ENCODE results near the gene ALK. TPM values are rescaled to one million over a fixed set of nuclear protein-coding genes. Genes with fewer than 3 reads are reported as not detected.

Gene ALK
- total RNA-seq, 1 experiment from 2014 or later, result not detected

DNA sequence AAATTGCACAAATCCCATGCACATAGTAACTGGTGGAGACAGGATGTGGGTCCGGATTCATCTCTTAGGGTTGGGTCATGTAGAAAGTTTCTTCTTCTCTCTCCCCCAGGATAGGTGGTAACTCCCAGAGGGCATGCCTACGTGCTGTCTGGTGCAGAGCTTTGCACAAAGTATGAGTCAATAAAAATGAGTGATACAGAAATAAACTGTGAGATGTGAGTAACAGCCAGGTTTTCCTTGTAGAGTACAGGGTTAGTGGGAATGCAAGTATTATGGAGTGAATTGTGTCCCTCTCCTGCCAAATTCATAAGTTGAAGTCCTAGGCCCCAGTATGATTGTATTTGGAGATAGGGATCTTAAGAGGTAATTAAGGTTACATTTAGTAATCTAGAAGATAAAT lies 289.4 kb downstream of the ALK start:
- Histone ChIP-seq H2BK5ac (ENCODE audit: insufficient read length, low read length) (no peak overlapping the region), H2BK120ac (ENCODE audit: low read depth, low read length, poor library complexity, severe bottlenecking) (no peak overlapping the region), H3K4me1 (ENCODE audit: insufficient read depth, low read length) (peaks cover 4% of the 10 kb centered on the region; the same call in 1 of the 2 replicates), H3K18ac (ENCODE audit: insufficient read length, low read depth, low read length) (no peak overlapping the region), H3K9ac (ENCODE audit: extremely low read depth, insufficient read length, low read length) (no peak overlapping the region), H2AK5ac (ENCODE audit: insufficient read length, low read length) (no peak overlapping the region), H2AFZ (ENCODE audit: low read length) (no peak overlapping the region), H3K27me3 (ENCODE audit: insufficient read depth, low read length) (no peaks in the 10 kb centered on the region), H3K79me1 (ENCODE audit: insufficient read depth, low read depth, low read length, poor library complexity, severe bottlenecking) (no peaks in the 10 kb centered on the region), H3K4me2 (ENCODE audit: insufficient read depth, insufficient read length, low read length) (no peak overlapping the region), H3K23me2 (ENCODE audit: insufficient read length, low read depth, low read length, poor library complexity, severe bottlenecking) (no peaks in the 10 kb centered on the region), H3K4ac (ENCODE audit: low read depth, low read length) (no peak overlapping the region), H2BK15ac (ENCODE audit: low read depth, low read length) (no peak overlapping the region), H2BK12ac (ENCODE audit: insufficient read length, low read depth, low read length) (no peak overlapping the region), H3K9me3 (ENCODE audit: control insufficient read depth, low read depth, low read length) (no peaks in the 10 kb centered on the region), H4K91ac (ENCODE audit: insufficient read length, low read depth, low read length) (no peak overlapping the region), H3T11ph (ENCODE audit: low read length) (no peak overlapping the region), H4K8ac (replicated peaks; ENCODE audit: insufficient read length, low read depth, low read length) (no peak overlapping the region), H4K20me1 (ENCODE audit: control insufficient read depth, insufficient read depth, insufficient read length) (no peaks in the 10 kb centered on the region), H3K79me2 (ENCODE audit: insufficient read depth, low read length) (no peaks in the 10 kb centered on the region), H2BK20ac (ENCODE audit: low read depth, low read length, poor library complexity, severe bottlenecking) (no peak overlapping the region), H3K27ac (ENCODE audit: insufficient read length, low read depth, low read length) (no peak overlapping the region), H3K56ac (ENCODE audit: insufficient read length, low read depth, low read length) (no peak overlapping the region), H3K23ac (ENCODE audit: insufficient read length, low read depth, low read length) (no peak overlapping the region), H3K14ac (ENCODE audit: insufficient read depth, low read length) (no peak overlapping the region), H4K5ac (ENCODE audit: insufficient read length, low read depth, low read length) (no peak overlapping the region)
- peaks cover 8 to 16% of the 10 kb centered on the region in 2 experiments for H3K4me1 Mint-ChIP-seq
- TF ChIP-seq, protein P1, sequence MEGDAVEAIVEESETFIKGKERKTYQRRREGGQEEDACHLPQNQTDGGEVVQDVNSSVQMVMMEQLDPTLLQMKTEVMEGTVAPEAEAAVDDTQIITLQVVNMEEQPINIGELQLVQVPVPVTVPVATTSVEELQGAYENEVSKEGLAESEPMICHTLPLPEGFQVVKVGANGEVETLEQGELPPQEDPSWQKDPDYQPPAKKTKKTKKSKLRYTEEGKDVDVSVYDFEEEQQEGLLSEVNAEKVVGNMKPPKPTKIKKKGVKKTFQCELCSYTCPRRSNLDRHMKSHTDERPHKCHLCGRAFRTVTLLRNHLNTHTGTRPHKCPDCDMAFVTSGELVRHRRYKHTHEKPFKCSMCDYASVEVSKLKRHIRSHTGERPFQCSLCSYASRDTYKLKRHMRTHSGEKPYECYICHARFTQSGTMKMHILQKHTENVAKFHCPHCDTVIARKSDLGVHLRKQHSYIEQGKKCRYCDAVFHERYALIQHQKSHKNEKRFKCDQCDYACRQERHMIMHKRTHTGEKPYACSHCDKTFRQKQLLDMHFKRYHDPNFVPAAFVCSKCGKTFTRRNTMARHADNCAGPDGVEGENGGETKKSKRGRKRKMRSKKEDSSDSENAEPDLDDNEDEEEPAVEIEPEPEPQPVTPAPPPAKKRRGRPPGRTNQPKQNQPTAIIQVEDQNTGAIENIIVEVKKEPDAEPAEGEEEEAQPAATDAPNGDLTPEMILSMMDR (conservative IDR thresholded peaks at IDR 0.05), result no peak
- DNase-seq, result no peak
- no peaks in the 10 kb centered on the region for H3K9me3 Mint-ChIP-seq
- H3K27ac Mint-ChIP-seq, result no peak overlapping the region
- H3K4me3 Mint-ChIP-seq, result no peak overlapping the region
- H3K36me3 Mint-ChIP-seq (ENCODE audit: insufficient read depth in 1 of 3, low read depth in 3 of 3), result no peaks in the 10 kb centered on the region
- H3K27me3 Mint-ChIP-seq (ENCODE audit: low read depth), result peaks cover 1% of the 10 kb centered on the region; the same call in 1 of the 2 replicates
- WGBS (ENCODE audit: extremely low coverage, insufficient read length, low lambda C conversion rate), result no CpG with 5 or more reads among the region's 2 CpGs
